ENCODE data around the gene NSA2. TPM values are rescaled to one million over a fixed set of nuclear protein-coding genes. Genes with fewer than 3 reads are reported as not detected.

NSA2 gene
- total RNA-seq, 4 donors from 2014 or later: 26.1 to 78.4 (median 40.1) TPM

GRCh38 chr5:74765929-74766328 is 1.1 kb upstream of the NSA2 start:
- Histone ChIP-seq H3K9me3 (no peaks in the 10 kb centered on the region), H3K27me3 (no peaks in the 10 kb centered on the region), H3K4me1 (peaks cover 0 to 28% (median 4%) of the 10 kb centered on the region in 4 donors), H3K36me3 (peaks cover 0 to 34% (median 2%) of the 10 kb centered on the region in 3 donors), H3K4me3 (peak overlapping the region; percentile 80 to 94 (median 90)), H3K27ac (no peak overlapping the region)
- no peak for DNase-seq
- TF ChIP-seq CTCF (IDR thresholded peaks at IDR 0.05) (no peak), POLR2A (IDR thresholded peaks at IDR 0.05) (no peak)

- Histone ChIP-seq H3K27me3 (no peaks in the 10 kb centered on the region), H3K36me3 (peaks cover 0 to 38% (median 2%) of the 10 kb centered on the region in 3 donors), H3K4me3 (peak overlapping the region; percentile 80 to 94 (median 90)), H3K27ac (peak overlapping the region; percentile 62 to 87 (median 77)), H3K9me3 (no peaks in the 10 kb centered on the region), H3K4me1 (peaks cover 0 to 28% (median 4%) of the 10 kb centered on the region in 4 donors)
- no peak for DNase-seq
- TF ChIP-seq CTCF (IDR thresholded peaks at IDR 0.05): peak in 4 of 6 experiments; percentile 54 to 72 (median 66)
- TF ChIP-seq POLR2A (IDR thresholded peaks at IDR 0.05): no peak
Measured at GRCh38 chr5:74766418-74766848, 616 bp upstream of the NSA2 start.

- no peaks in the 10 kb centered on the region for H3K27me3 ChIP-seq
- peaks cover 0 to 28% (median 4%) of the 10 kb centered on the region in 4 donors for H3K4me1 ChIP-seq
- peaks cover 0 to 38% (median 2%) of the 10 kb centered on the region in 3 donors for H3K36me3 ChIP-seq
- DNase-seq: no peak
- peak overlapping the region; percentile 62 to 87 (median 77) for H3K27ac ChIP-seq
- TF ChIP-seq CTCF (IDR thresholded peaks at IDR 0.05): no peak
- no peak for TF ChIP-seq POLR2A (IDR thresholded peaks at IDR 0.05)
- no peaks in the 10 kb centered on the region for H3K9me3 ChIP-seq
- peak overlapping the region; percentile 80 to 94 (median 90) for H3K4me3 ChIP-seq
Measured at GRCh38 chr5:74767579-74767913, 497 bp downstream of the NSA2 start.

GRCh38 chr5:74772359-74772758 is 5.3 kb downstream of the NSA2 start:
- no peaks in the 10 kb centered on the region for H3K27me3 ChIP-seq
- TF ChIP-seq POLR2A (IDR thresholded peaks at IDR 0.05) (no peak), CTCF (IDR thresholded peaks at IDR 0.05) (no peak)
- no peak for DNase-seq
- peaks cover 0 to 77% (median 2%) of the 10 kb centered on the region in 3 donors for H3K36me3 ChIP-seq
- H3K4me3 ChIP-seq: no peak overlapping the region
- no peaks in the 10 kb centered on the region for H3K9me3 ChIP-seq
- H3K27ac ChIP-seq: no peak overlapping the region
- H3K4me1 ChIP-seq: peaks cover 0 to 8% (median 2%) of the 10 kb centered on the region in 4 donors

- Histone ChIP-seq H3K36me3 (peaks cover 0 to 45% (median 0%) of the 10 kb centered on the region in 3 donors), H3K4me1 (no peaks in the 10 kb centered on the region), H3K9me3 (no peaks in the 10 kb centered on the region), H3K4me3 (no peak overlapping the region), H3K27me3 (no peaks in the 10 kb centered on the region), H3K27ac (no peak overlapping the region)
- DNase-seq: no peak
- TF ChIP-seq POLR2A (IDR thresholded peaks at IDR 0.05) (no peak), CTCF (IDR thresholded peaks at IDR 0.05) (no peak)
Measured at GRCh38 chr5:74778609-74779008, 11.6 kb downstream of the NSA2 start.

GRCh38 chr5:74786851-74787250 is 19.8 kb downstream of the NSA2 start:
- H3K4me1 ChIP-seq: no peaks in the 10 kb centered on the region
- H3K27me3 ChIP-seq: no peaks in the 10 kb centered on the region
- no peak for DNase-seq
- no peak overlapping the region for H3K4me3 ChIP-seq
- H3K27ac ChIP-seq: no peak overlapping the region
- TF ChIP-seq POLR2A (IDR thresholded peaks at IDR 0.05): no peak
- peak in 3 of 6 experiments; percentile 27 to 38 (median 32) for TF ChIP-seq CTCF (IDR thresholded peaks at IDR 0.05)
- no peaks in the 10 kb centered on the region for H3K9me3 ChIP-seq
- no peaks in the 10 kb centered on the region for H3K36me3 ChIP-seq
